Prostate gland (tissue), 2 donors: ENCODE results near the gene GAP43.

Experiments used
- POLR2A ChIP-seq: fragments of 450-650 bp; IDR thresholded peaks from one replicate; pipeline ENCODE4 v1.6.1; 2016; ENCODE audit warnings: antibody characterized with exemption, mild to moderate bottlenecking
- POLR2AphosphoS5 ChIP-seq: sonication (generic); formaldehyde crosslinking; IDR thresholded peaks from one replicate; pipeline ENCODE4 v1.6.1; 2017; ENCODE audit warnings: antibody characterized with exemption
- TF ChIP-seq, protein P1 (sequence below), 4 experiments: fragments of 200-600 bp in 2 of 4; fragments of 450-650 bp in 2 of 4; sonication (generic) in 2 of 4; IDR thresholded peaks; 1 replicate in 3 of 4; 2 replicates in 1 of 4; pipeline ENCODE4 v1.5.1; 2016 to 2019; ENCODE audit warnings: antibody characterized with exemption in 4 of 4, mild to moderate bottlenecking in 2 of 4, moderate library complexity in 2 of 4

DNA sequence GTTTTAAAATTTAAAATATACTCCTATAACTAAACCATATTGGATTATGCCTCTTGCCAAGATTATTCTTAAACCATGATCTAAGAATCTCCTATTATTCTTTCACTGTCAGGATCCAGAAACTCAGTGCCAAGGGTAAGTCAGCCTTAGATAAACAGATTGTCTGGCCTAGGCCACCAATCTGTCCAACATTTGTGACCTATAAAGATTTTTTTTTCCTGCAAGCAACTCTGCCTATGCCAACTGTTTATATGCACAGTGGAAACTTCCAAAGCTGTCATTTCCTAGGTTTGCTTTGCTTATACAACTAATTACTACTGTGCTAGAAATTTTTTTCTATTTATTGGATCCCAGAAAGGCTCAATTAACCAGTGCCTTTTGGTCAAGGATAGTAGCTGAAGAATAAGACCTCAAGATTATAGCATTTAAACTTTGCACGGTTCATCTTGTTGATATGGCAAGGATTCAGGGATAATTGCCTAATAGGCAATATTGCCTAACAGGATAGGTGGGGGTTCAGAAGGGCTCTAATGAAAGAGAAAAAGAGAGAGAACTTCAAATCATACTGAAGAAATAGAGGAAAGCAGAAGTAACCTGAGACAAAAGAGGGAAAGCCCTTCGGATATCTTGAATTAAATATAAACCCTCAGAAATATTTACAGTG is 22.8 kb downstream of the GAP43 start:
- TF ChIP-seq POLR2AphosphoS5 = no peak
- TF ChIP-seq, protein P1, sequence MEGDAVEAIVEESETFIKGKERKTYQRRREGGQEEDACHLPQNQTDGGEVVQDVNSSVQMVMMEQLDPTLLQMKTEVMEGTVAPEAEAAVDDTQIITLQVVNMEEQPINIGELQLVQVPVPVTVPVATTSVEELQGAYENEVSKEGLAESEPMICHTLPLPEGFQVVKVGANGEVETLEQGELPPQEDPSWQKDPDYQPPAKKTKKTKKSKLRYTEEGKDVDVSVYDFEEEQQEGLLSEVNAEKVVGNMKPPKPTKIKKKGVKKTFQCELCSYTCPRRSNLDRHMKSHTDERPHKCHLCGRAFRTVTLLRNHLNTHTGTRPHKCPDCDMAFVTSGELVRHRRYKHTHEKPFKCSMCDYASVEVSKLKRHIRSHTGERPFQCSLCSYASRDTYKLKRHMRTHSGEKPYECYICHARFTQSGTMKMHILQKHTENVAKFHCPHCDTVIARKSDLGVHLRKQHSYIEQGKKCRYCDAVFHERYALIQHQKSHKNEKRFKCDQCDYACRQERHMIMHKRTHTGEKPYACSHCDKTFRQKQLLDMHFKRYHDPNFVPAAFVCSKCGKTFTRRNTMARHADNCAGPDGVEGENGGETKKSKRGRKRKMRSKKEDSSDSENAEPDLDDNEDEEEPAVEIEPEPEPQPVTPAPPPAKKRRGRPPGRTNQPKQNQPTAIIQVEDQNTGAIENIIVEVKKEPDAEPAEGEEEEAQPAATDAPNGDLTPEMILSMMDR (IDR thresholded peaks at IDR 0.05) = no peak
- no peak for TF ChIP-seq POLR2A
